ENCODE measurements around the gene RHOT1. TPM values are rescaled to one million over a fixed set of nuclear protein-coding genes. Genes with fewer than 3 reads are reported as not detected.

Gene RHOT1
- total RNA-seq, 1 experiment from 2014 or later = 24.4 TPM

GRCh38 chr17:32259586-32259985 lies 117.3 kb downstream of the RHOT1 start:
- Histone ChIP-seq H2BK15ac (ENCODE audit: low read depth, low read length) (no peak overlapping the region), H2BK120ac (ENCODE audit: low read depth, low read length, poor library complexity, severe bottlenecking) (no peak overlapping the region), H3K18ac (ENCODE audit: insufficient read length, low read depth, low read length) (no peak overlapping the region), H3K4me2 (ENCODE audit: insufficient read depth, insufficient read length, low read length) (no peak overlapping the region), H3K14ac (ENCODE audit: insufficient read depth, low read length) (no peak overlapping the region), H3K27ac (ENCODE audit: insufficient read length, low read depth, low read length) (no peak overlapping the region), H3T11ph (ENCODE audit: low read length) (no peak overlapping the region), H3K23me2 (ENCODE audit: insufficient read length, low read depth, low read length, poor library complexity, severe bottlenecking) (no peaks in the 10 kb centered on the region), H2BK12ac (ENCODE audit: insufficient read length, low read depth, low read length) (no peak overlapping the region), H4K8ac (replicated peaks; ENCODE audit: insufficient read length, low read depth, low read length) (no peak overlapping the region), H3K9me3 (ENCODE audit: control insufficient read depth, low read depth, low read length) (no peaks in the 10 kb centered on the region), H2AFZ (ENCODE audit: low read length) (no peak overlapping the region), H4K5ac (ENCODE audit: insufficient read length, low read depth, low read length) (no peak overlapping the region), H4K91ac (ENCODE audit: insufficient read length, low read depth, low read length) (no peak overlapping the region), H3K4me1 (ENCODE audit: insufficient read depth, low read length) (peaks cover 3% of the 10 kb centered on the region; the same call in 1 of the 2 replicates), H3K56ac (ENCODE audit: insufficient read length, low read depth, low read length) (no peak overlapping the region), H3K9ac (ENCODE audit: extremely low read depth, insufficient read length, low read length) (no peak overlapping the region), H4K20me1 (ENCODE audit: control insufficient read depth, insufficient read depth, insufficient read length) (no peaks in the 10 kb centered on the region), H3K79me1 (ENCODE audit: insufficient read depth, low read depth, low read length, poor library complexity, severe bottlenecking) (no peaks in the 10 kb centered on the region), H3K4ac (ENCODE audit: low read depth, low read length) (no peak overlapping the region), H2BK5ac (ENCODE audit: insufficient read length, low read length) (no peak overlapping the region), H3K23ac (ENCODE audit: insufficient read length, low read depth, low read length) (no peak overlapping the region), H3K79me2 (ENCODE audit: insufficient read depth, low read length) (no peaks in the 10 kb centered on the region), H2AK5ac (ENCODE audit: insufficient read length, low read length) (no peak overlapping the region), H2BK20ac (ENCODE audit: low read depth, low read length, poor library complexity, severe bottlenecking) (no peak overlapping the region), H3K27me3 (ENCODE audit: insufficient read depth, low read length) (no peaks in the 10 kb centered on the region; the same call in 1 of the 2 replicates)
- no peak overlapping the region; a peak in 1 of 7 replicates for H3K27ac Mint-ChIP-seq
- H3K4me3 Mint-ChIP-seq = no peak overlapping the region
- no peak for TF ChIP-seq CTCF (conservative IDR thresholded peaks at IDR 0.05)
- H3K4me1 Mint-ChIP-seq = peaks cover 33 to 50% of the 10 kb centered on the region in 2 experiments
- H3K36me3 Mint-ChIP-seq (ENCODE audit: insufficient read depth in 1 of 3, low read depth in 3 of 3) = peaks cover 0 to 4% (median 0%) of the 10 kb centered on the region in 3 experiments; a peak in 2 of 7 replicates
- H3K9me3 Mint-ChIP-seq = no peaks in the 10 kb centered on the region; a peak in 1 of 5 replicates
- no CpG with 5 or more reads among the region's 4 CpGs for WGBS (ENCODE audit: extremely low coverage, insufficient read length, low lambda C conversion rate)
- no peak for DNase-seq
- H3K27me3 Mint-ChIP-seq (ENCODE audit: low read depth) = peaks cover 42% of the 10 kb centered on the region

All from H9 (cell line).